HepG2 (cell line): ENCODE results near the gene ASTN2. TPM values are rescaled to one million over a fixed set of nuclear protein-coding genes. Genes with fewer than 3 reads are reported as not detected.

Experiments used
- ATAC-seq: fragments of 200-7000 bp; cut with Tn5 transposase; 3 replicates; pipeline ENCODE4 v1.9.1; 2020; ENCODE audit warnings: mild to moderate bottlenecking, moderate library complexity
- BruUV-seq: library from RNA; stranded (reverse); fragments of 400-500 nt; replicated peaks from 2 replicates; lab custom pipeline; 2021; lab: Mats Ljungman, UMichigan
- CTCF ChIA-PET: fragments of 300-600 bp; formaldehyde crosslinking; extraction: SDS; loops from one replicate; lab custom pipeline; 2021; ENCODE audit warnings: low total read pairs, inconsistent platforms, low intra/inter-chr PET ratio; lab: Yijun Ruan, JAX
- POLR2A ChIA-PET: fragments of 350-600 bp; sonication (Branson Sonifier 250); formaldehyde crosslinking; loops from one replicate; lab custom pipeline; 2020; ENCODE audit warnings: antibody characterized with exemption, inconsistent platforms; lab: Yijun Ruan, JAX
- DNase-seq: peaks from one replicate; pipeline ENCODE4 v3.0.0-alpha.2; 2015; ENCODE audit warnings: low spot score
- FAIRE-seq: peaks from 3 replicates; lab custom pipeline; 2011; peaks lifted over from hg19 to GRCh38; lab: Jason Lieb, UNC
- H2AFZ ChIP-seq: one replicate; pipeline ENCODE4 v1.6.1; 2011; ENCODE audit warnings: low read length, inconsistent platforms
- H3K27ac ChIP-seq: fragments of 300-600 bp; 3 replicates; pipeline ENCODE4 v1.8.0; 2011; ENCODE audit warnings: mixed run types, mild to moderate bottlenecking, mixed read lengths, low read length, inconsistent platforms; ENCODE audit not compliant: insufficient read depth; ENCODE audit errors: extremely low read length
- H3K27me3 ChIP-seq, 2 experiments: fragments of 200-600 bp in 1 of 2; 2 replicates in 1 of 2; 3 replicates in 1 of 2; pipeline versions ENCODE4 v1.6.0 to v1.8.0; 2011; ENCODE audit warnings: low read length in 2 of 2, mild to moderate bottlenecking in 2 of 2, moderate library complexity in 2 of 2, inconsistent platforms in 1 of 2; ENCODE audit not compliant: insufficient read depth in 2 of 2, control insufficient read depth in 1 of 2
- H3K36me3 ChIP-seq, 2 experiments: fragments of 200-600 bp in 1 of 2; replicated peaks in 1 of 2; 2 replicates in 1 of 2; 3 replicates in 1 of 2; pipeline versions ENCODE4 v1.5.1 to v1.8.0; 2011; ENCODE audit warnings: low read length in 2 of 2, inconsistent platforms in 1 of 2; ENCODE audit not compliant: insufficient read depth in 2 of 2, control insufficient read depth in 1 of 2
- H3K4me1 ChIP-seq: 2 replicates; pipeline ENCODE4 v1.5.1; 2012; ENCODE audit warnings: low read length, inconsistent platforms; ENCODE audit not compliant: insufficient read depth
- H3K4me2 ChIP-seq: 2 replicates; pipeline ENCODE4 v1.6.0; 2011; ENCODE audit warnings: low read depth, low read length, inconsistent platforms
- H3K4me3 ChIP-seq, 3 experiments: fragments of 200-600 bp in 1 of 3; sonication (generic), shearing (Covaris generic) in 1 of 3; replicated peaks in 1 of 3; 2 replicates each; pipeline ENCODE4 v1.5.1; 2011 to 2016; ENCODE audit warnings: low read length in 3 of 3, inconsistent platforms in 2 of 3, low read depth in 2 of 3, mild to moderate bottlenecking in 2 of 3, control low read depth in 1 of 3, mixed read lengths in 1 of 3; ENCODE audit not compliant: insufficient read depth in 1 of 3
- H3K79me2 ChIP-seq: one replicate; pipeline ENCODE4 v1.6.1; 2011; ENCODE audit warnings: low read length, inconsistent platforms; ENCODE audit not compliant: insufficient read depth
- H3K9ac ChIP-seq: 2 replicates; pipeline ENCODE4 v1.6.0; 2011; ENCODE audit warnings: mild to moderate bottlenecking, low read depth, low read length, inconsistent platforms; ENCODE audit not compliant: insufficient read depth
- H3K9me3 ChIP-seq: 2 replicates; pipeline ENCODE4 v1.5.1; 2012; ENCODE audit warnings: mild to moderate bottlenecking, low read length
- H4K20me1 ChIP-seq: 2 replicates; pipeline ENCODE4 v1.6.0; 2011; ENCODE audit warnings: inconsistent platforms, mild to moderate bottlenecking, low read length, moderate library complexity; ENCODE audit not compliant: insufficient read depth
- ESRRA ChIP-seq: sonication (generic); formaldehyde crosslinking; IDR thresholded peaks from 2 replicates; pipeline ENCODE4 v1.5.1; 2020; ENCODE audit warnings: mild to moderate bottlenecking, low read depth, missing genetic modification reagents
- KAT2B ChIP-seq: fragments of 150-350 bp; IDR thresholded peaks from 2 replicates; pipeline ENCODE4 v1.6.1; 2014; ENCODE audit warnings: low read depth, low read length, borderline replicate concordance
- KLF13 ChIP-seq: sonication (generic); formaldehyde crosslinking; IDR thresholded peaks from 2 replicates; pipeline ENCODE4 v1.4.0; 2020; ENCODE audit warnings: mild to moderate bottlenecking, missing genetic modification reagents
- ZBTB43 ChIP-seq: sonication (generic); formaldehyde crosslinking; conservative IDR thresholded peaks from 2 replicates; pipeline ENCODE4 v1.4.0; 2020; ENCODE audit warnings: missing genetic modification reagents
- ZIK1 ChIP-seq: sonication (generic); formaldehyde crosslinking; IDR thresholded peaks from 2 replicates; pipeline ENCODE4 v1.5.0; 2020; ENCODE audit warnings: mild to moderate bottlenecking, low read depth, missing genetic modification reagents, borderline replicate concordance
- ZKSCAN1 ChIP-seq: fragments of 150-350 bp; IDR thresholded peaks from 2 replicates; pipeline ENCODE4 v1.6.1; 2014; ENCODE audit warnings: low read length
- ZNF34 ChIP-seq: sonication (generic); formaldehyde crosslinking; IDR thresholded peaks from 2 replicates; pipeline ENCODE4 v1.4.0; 2020; ENCODE audit warnings: mild to moderate bottlenecking, missing genetic modification reagents, borderline replicate concordance
- ZNF589 ChIP-seq: sonication (generic); formaldehyde crosslinking; conservative IDR thresholded peaks from 2 replicates; pipeline ENCODE4 v1.8.0; 2022; ENCODE audit warnings: mild to moderate bottlenecking, moderate library complexity, missing genetic modification reagents
- ZNF766 ChIP-seq: sonication (generic); formaldehyde crosslinking; IDR thresholded peaks from 2 replicates; pipeline ENCODE4 v1.5.0; 2020; ENCODE audit warnings: missing genetic modification reagents, borderline replicate concordance
- ZSCAN12 ChIP-seq: sonication (generic); formaldehyde crosslinking; IDR thresholded peaks from 2 replicates; pipeline ENCODE4 v1.9.0; 2021; ENCODE audit warnings: mild to moderate bottlenecking, missing genetic modification reagents
- ZSCAN22 ChIP-seq: sonication (generic); formaldehyde crosslinking; IDR thresholded peaks from 2 replicates; pipeline ENCODE4 v1.4.0; 2020; ENCODE audit warnings: mild to moderate bottlenecking, missing genetic modification reagents
- WGBS: methylation state at CpG from one replicate; pipeline ENCODE4 v1.1.6; 2017; ENCODE audit warnings: low lambda C conversion rate; 5-methylcytosine and 5-hydroxymethylcytosine counted together
- in situ Hi-C: cut with HindIII; loops from 2 replicates; pipeline ENCODE4 v1.10.0; 2017; ENCODE audit warnings: low pct_unique_long_range_greater_than_20kb; ENCODE audit not compliant: extremely low pct_ligation_motif_present
- intact Hi-C: fragments of 100-400 bp; cut with micrococcal nuclease; formaldehyde crosslinking; loops from one replicate; pipeline ENCODE4 v1.10.0; 2022; ENCODE audit not compliant: unreplicated experiment
- polyA plus RNA-seq, 8 experiments: library from polyadenylated mRNA; depleted of rRNA in 3 of 8; stranded (reverse) in 7 of 8; unstranded in 1 of 8; fragments of >200 nt; fragmentation: Illumina TruSeq in 4 of 8; extraction: Trizol in 4 of 8; gene quantifications; 2 replicates each; pipeline versions ENCODE4 v1.2.1 to v1.2.3, GENCODE V29; 2011 to 2016; ENCODE audit warnings: low read depth in 4 of 8, missing spikeins in 1 of 8, mixed read lengths in 1 of 8; ENCODE audit not compliant: insufficient read depth in 1 of 8
- total RNA-seq, 5 experiments: library from RNA; depleted of rRNA; stranded (reverse); fragments of >200 nt; fragmentation: Illumina TruSeq; extraction: Trizol; gene quantifications; 2 replicates each; pipeline ENCODE4 v1.2.3, GENCODE V29; 2016; ENCODE audit warnings: low read depth in 1 of 5
- TF ChIP-seq, protein P1 (sequence below): sonication (generic); formaldehyde crosslinking; IDR thresholded peaks from 2 replicates; pipeline ENCODE4 v1.8.1; 2023; ENCODE audit warnings: mild to moderate bottlenecking, inconsistent platforms, moderate library complexity, missing genetic modification reagents, borderline replicate concordance
- TF ChIP-seq, protein P2 (sequence below): sonication (generic); formaldehyde crosslinking; IDR thresholded peaks from 2 replicates; pipeline ENCODE4 v1.4.0; 2020; ENCODE audit warnings: missing genetic modification reagents

ASTN2 gene
- total and polyA plus RNA-seq, 2 of the 13 experiments (the other 11 are each of a cell fraction or from before 2014, with no cell fraction given) = 5.2 to 13.5 TPM

- no peaks in the 10 kb centered on the region for H3K27me3 ChIP-seq
- H3K36me3 ChIP-seq = no peaks in the 10 kb centered on the region; a peak in 1 of 5 replicates
- H3K4me1 ChIP-seq = no peaks in the 10 kb centered on the region
- no peak overlapping the region for H2AFZ ChIP-seq
- H3K9ac ChIP-seq = no peak overlapping the region
- intact Hi-C loops (no loop called here), in situ Hi-C loops (no loop called here)
- ChIA-PET CTCF (no interaction called here), POLR2A (no interaction called here)
- FAIRE-seq = no peak
- DNase-seq = no peak
- H3K27ac ChIP-seq = no peak overlapping the region
- no peak overlapping the region for H3K4me2 ChIP-seq
- TF ChIP-seq ZBTB43 (no peak), ZSCAN12 (CRISPR knock-in tag) (no peak)
- no peak for ATAC-seq
- H3K79me2 ChIP-seq = no peaks in the 10 kb centered on the region
- no peaks in the 10 kb centered on the region for H3K9me3 ChIP-seq
- BruUV-seq = no TSS peak
- no peaks in the 10 kb centered on the region for H4K20me1 ChIP-seq
- no peak overlapping the region for H3K4me3 ChIP-seq
These were observed 775.6 kb downstream of the ASTN2 start for GRCh38 chr9:116639251-116639741.

DNA sequence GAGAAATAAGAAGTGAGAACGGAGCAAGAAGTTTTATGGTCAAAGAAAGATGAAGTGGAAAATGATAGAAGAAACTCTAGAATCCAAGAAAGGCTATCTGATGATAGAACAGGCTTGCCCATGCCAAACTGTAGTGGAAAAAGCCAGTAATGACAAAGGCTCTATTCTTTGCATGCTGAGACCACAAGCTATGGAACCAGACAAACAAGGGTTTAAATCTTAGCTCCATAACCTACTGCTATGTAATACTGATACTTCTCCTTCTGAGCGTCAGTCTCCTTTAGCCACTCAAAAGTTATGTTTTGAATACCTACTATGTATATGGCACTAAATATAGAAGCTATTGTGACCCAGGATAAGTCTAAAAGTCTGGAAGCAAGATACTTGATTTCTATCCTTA, 778.9 kb downstream of the ASTN2 start:
- no peak overlapping the region for H3K27ac ChIP-seq
- ATAC-seq = no peak
- FAIRE-seq = no peak
- no peak for DNase-seq
- in situ Hi-C loops (no loop called here), intact Hi-C loops (no loop called here)
- no peaks in the 10 kb centered on the region for H3K79me2 ChIP-seq
- H3K9ac ChIP-seq = no peak overlapping the region
- WGBS = 100% methylated on average over 2 of the region's 2 CpGs
- H3K4me3 ChIP-seq = no peak overlapping the region
- no peak overlapping the region for H3K4me2 ChIP-seq
- BruUV-seq = no TSS peak
- no peaks in the 10 kb centered on the region for H3K9me3 ChIP-seq
- no peak overlapping the region for H2AFZ ChIP-seq
- no peaks in the 10 kb centered on the region for H3K36me3 ChIP-seq
- H4K20me1 ChIP-seq = no peaks in the 10 kb centered on the region
- ChIA-PET POLR2A (no interaction called here), CTCF (no interaction called here)
- H3K27me3 ChIP-seq = no peaks in the 10 kb centered on the region
- no peaks in the 10 kb centered on the region for H3K4me1 ChIP-seq
- TF ChIP-seq ZNF589 (no peak), ZSCAN22 (CRISPR knock-in tag) (no peak), ZNF766 (CRISPR knock-in tag) (no peak), ZKSCAN1 (no peak), ESRRA (no peak), KAT2B (no peak), KLF13 (CRISPR knock-in tag) (no peak), ZNF34 (CRISPR knock-in tag) (no peak), ZIK1 (CRISPR knock-in tag) (no peak)
- TF ChIP-seq, protein P1, sequence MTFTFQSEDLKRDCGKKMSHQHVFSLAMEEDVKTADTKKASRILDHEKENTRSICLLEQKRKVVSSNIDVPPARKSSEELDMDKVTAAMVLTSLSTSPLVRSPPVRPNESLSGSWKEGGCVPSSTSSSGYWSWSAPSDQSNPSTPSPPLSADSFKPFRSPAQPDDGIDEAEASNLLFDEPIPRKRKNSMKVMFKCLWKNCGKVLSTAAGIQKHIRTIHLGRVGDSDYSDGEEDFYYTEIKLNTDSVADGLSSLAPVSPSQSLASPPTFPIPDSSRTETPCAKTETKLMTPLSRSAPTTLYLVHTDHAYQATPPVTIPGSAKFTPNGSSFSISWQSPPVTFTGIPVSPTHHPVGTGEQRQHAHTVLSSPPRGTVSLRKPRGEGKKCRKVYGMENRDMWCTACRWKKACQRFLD = no peak
- TF ChIP-seq, protein P2, sequence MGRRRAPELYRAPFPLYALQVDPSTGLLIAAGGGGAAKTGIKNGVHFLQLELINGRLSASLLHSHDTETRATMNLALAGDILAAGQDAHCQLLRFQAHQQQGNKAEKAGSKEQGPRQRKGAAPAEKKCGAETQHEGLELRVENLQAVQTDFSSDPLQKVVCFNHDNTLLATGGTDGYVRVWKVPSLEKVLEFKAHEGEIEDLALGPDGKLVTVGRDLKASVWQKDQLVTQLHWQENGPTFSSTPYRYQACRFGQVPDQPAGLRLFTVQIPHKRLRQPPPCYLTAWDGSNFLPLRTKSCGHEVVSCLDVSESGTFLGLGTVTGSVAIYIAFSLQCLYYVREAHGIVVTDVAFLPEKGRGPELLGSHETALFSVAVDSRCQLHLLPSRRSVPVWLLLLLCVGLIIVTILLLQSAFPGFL (CRISPR knock-in tag) = no peak
